ENCODE results near the gene FCER2. TPM values are rescaled to one million over a fixed set of nuclear protein-coding genes. Genes with fewer than 3 reads are reported as not detected.

FCER2 gene
- total and polyA plus RNA-seq, 7 experiments from 2014 or later: 0.32 to 3.8 (median 0.52) TPM; not detected in 2

GRCh38 chr19:7662657-7663056 is 39.3 kb downstream of the FCER2 start:
- Histone ChIP-seq H3K27me3 (ENCODE audit: control insufficient read depth in 2 of 2, insufficient read depth in 2 of 2, low read length in 2 of 2) (no peaks in the 10 kb centered on the region), H3K36me3 (ENCODE audit: control insufficient read depth in 2 of 3, insufficient read depth in 3 of 3, low read length in 3 of 3) (no peaks in the 10 kb centered on the region), H3K9me3 (ENCODE audit: control insufficient read depth in 2 of 3, low read length in 3 of 3) (no peaks in the 10 kb centered on the region), H3K27ac (ENCODE audit: low read depth, low read length) (no peak overlapping the region), H3K4me3 (ENCODE audit: low read length) (no peak overlapping the region), H3K4me1 (ENCODE audit: control insufficient read depth in 2 of 2, insufficient read depth in 2 of 2, low read length in 2 of 2) (peaks cover 0 to 9% of the 10 kb centered on the region in 2 donors)
- ATAC-seq: no peak
- intact Hi-C loops (cut with micrococcal nuclease): no loop called here
- no peak overlapping the region for H3K4me3 Mint-ChIP-seq
- ChIA-PET POLR2A (no interaction called here), CTCF (no interaction called here)
- peaks cover 0 to 1% (median 0%) of the 10 kb centered on the region in 11 donors for H3K9me3 Mint-ChIP-seq
- H3K27me3 Mint-ChIP-seq: peaks cover 0 to 6% (median 2%) of the 10 kb centered on the region in 5 donors
- DNase-seq: no peak
- peaks cover 5 to 10% (median 9%) of the 10 kb centered on the region in 7 donors for H3K4me1 Mint-ChIP-seq
- no peak overlapping the region for H3K27ac Mint-ChIP-seq
- no peaks in the 10 kb centered on the region for H3K36me3 Mint-ChIP-seq

GRCh38 chr19:7661744-7662538 is 40.0 kb downstream of the FCER2 start:
- H3K27me3 ChIP-seq (ENCODE audit: control insufficient read depth in 2 of 2, insufficient read depth in 2 of 2, low read length in 2 of 2): no peaks in the 10 kb centered on the region
- ATAC-seq: no peak
- POLR2A ChIA-PET: interaction anchor here (0.6 kb wide), 1 partner anchor 91 kb away, joined by 3 read pairs; no protein-coding TSS in a partner anchor
- CTCF ChIA-PET: interaction anchor here (0.6 kb wide), 1 partner anchor 440 kb away, joined by 3 read pairs; no protein-coding TSS in a partner anchor
- H3K9me3 Mint-ChIP-seq: peaks cover 0 to 1% (median 0%) of the 10 kb centered on the region in 11 donors
- H3K4me1 ChIP-seq (ENCODE audit: control insufficient read depth in 2 of 2, insufficient read depth in 2 of 2, low read length in 2 of 2): peaks cover 0 to 16% of the 10 kb centered on the region in 2 donors
- no peak overlapping the region for H3K27ac Mint-ChIP-seq
- no peak overlapping the region for H3K4me3 ChIP-seq (ENCODE audit: low read length)
- no peak overlapping the region for H3K27ac ChIP-seq (ENCODE audit: low read depth, low read length)
- H3K4me1 Mint-ChIP-seq: peaks cover 5 to 16% (median 15%) of the 10 kb centered on the region in 7 donors
- no peaks in the 10 kb centered on the region for H3K36me3 Mint-ChIP-seq
- peak overlapping the region in 2 of 10 donors; percentile 26 to 34 for H3K4me3 Mint-ChIP-seq
- peaks cover 0 to 3% (median 2%) of the 10 kb centered on the region in 5 donors for H3K27me3 Mint-ChIP-seq
- H3K9me3 ChIP-seq (ENCODE audit: control insufficient read depth in 2 of 3, low read length in 3 of 3): no peaks in the 10 kb centered on the region
- intact Hi-C loops (cut with micrococcal nuclease): no loop called here
- DNase-seq: no peak
- H3K36me3 ChIP-seq (ENCODE audit: control insufficient read depth in 2 of 3, insufficient read depth in 3 of 3, low read length in 3 of 3): no peaks in the 10 kb centered on the region

DNA sequence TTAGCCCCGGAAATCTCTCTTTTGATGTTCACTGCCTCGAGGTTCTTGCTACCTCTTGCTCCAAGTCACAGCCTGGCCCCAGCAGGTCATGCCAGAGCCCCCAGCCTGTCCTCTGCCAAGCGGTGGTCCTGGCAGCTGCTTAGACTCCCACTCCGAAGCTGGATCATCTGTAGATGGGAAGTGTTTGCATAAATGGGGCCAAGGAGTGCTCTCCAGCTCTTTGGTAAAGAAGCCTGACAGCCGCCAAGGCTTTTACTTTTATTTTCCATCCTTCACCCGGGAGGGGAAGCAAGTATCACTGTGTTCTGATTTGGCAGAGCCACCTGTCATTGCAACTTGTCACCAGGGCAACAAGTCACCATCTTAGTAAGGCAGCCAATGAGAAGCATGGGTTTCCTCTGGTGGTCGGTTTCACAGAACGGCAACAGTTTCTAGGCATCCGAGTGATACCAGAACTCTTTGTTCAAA is 43.7 kb downstream of the FCER2 start:
- Mint-ChIP-seq H3K36me3 (no peaks in the 10 kb centered on the region), H3K9me3 (peaks cover 0 to 1% (median 0%) of the 10 kb centered on the region in 11 donors), H3K4me3 (peak overlapping the region; percentile 54 to 84 (median 76)), H3K4me1 (peaks cover 5 to 19% (median 15%) of the 10 kb centered on the region in 7 donors), H3K27me3 (no peaks in the 10 kb centered on the region), H3K27ac (peak overlapping the region; percentile 64 to 91 (median 88))
- ChIA-PET CTCF (no interaction called here), POLR2A (interaction anchor here (1.0 to 1.5 kb wide), 4 partner anchors 10 to 157 kb away, joined by 3 to 6 read pairs (median 4); partner anchors contain the start of genes PET100 and TRAPPC5)
- Histone ChIP-seq H3K36me3 (ENCODE audit: control insufficient read depth in 2 of 3, insufficient read depth in 3 of 3, low read length in 3 of 3) (no peaks in the 10 kb centered on the region), H3K4me3 (ENCODE audit: low read length) (peak overlapping the region; percentile 59), H3K9me3 (ENCODE audit: control insufficient read depth in 2 of 3, low read length in 3 of 3) (no peaks in the 10 kb centered on the region), H3K27me3 (ENCODE audit: control insufficient read depth in 2 of 2, insufficient read depth in 2 of 2, low read length in 2 of 2) (no peaks in the 10 kb centered on the region), H3K27ac (ENCODE audit: low read depth, low read length) (peak overlapping the region; percentile 72), H3K4me1 (ENCODE audit: control insufficient read depth in 2 of 2, insufficient read depth in 2 of 2, low read length in 2 of 2) (peaks cover 0 to 16% of the 10 kb centered on the region in 2 donors)
- intact Hi-C loops (cut with micrococcal nuclease): no loop called here
- peak in 7 of 9 donors; percentile 48 to 72 (median 69) for DNase-seq
- ATAC-seq: peak; percentile 74

GRCh38 chr19:7657131-7657751 is 44.7 kb downstream of the FCER2 start:
- Mint-ChIP-seq H3K36me3 (peaks cover 0 to 2% (median 0%) of the 10 kb centered on the region in 5 donors), H3K4me1 (peaks cover 7 to 26% (median 20%) of the 10 kb centered on the region in 7 donors), H3K4me3 (peak overlapping the region in 8 of 10 donors; percentile 16 to 82 (median 59)), H3K27ac (peak overlapping the region in 5 of 9 donors; percentile 31 to 83 (median 64)), H3K9me3 (peaks cover 0 to 1% (median 0%) of the 10 kb centered on the region in 11 donors), H3K27me3 (no peaks in the 10 kb centered on the region)
- Histone ChIP-seq H3K4me3 (ENCODE audit: low read length) (no peak overlapping the region), H3K27ac (ENCODE audit: low read depth, low read length) (peak overlapping the region; percentile 72), H3K36me3 (ENCODE audit: control insufficient read depth in 2 of 3, insufficient read depth in 3 of 3, low read length in 3 of 3) (no peaks in the 10 kb centered on the region), H3K4me1 (ENCODE audit: control insufficient read depth in 2 of 2, insufficient read depth in 2 of 2, low read length in 2 of 2) (peaks cover 0 to 18% of the 10 kb centered on the region in 2 donors), H3K27me3 (ENCODE audit: control insufficient read depth in 2 of 2, insufficient read depth in 2 of 2, low read length in 2 of 2) (no peaks in the 10 kb centered on the region), H3K9me3 (ENCODE audit: control insufficient read depth in 2 of 3, low read length in 3 of 3) (no peaks in the 10 kb centered on the region)
- ATAC-seq: peak; percentile 66
- intact Hi-C loops (cut with micrococcal nuclease): no loop called here
- ChIA-PET POLR2A (interaction anchor here (0.6 to 1.5 kb wide), 4 partner anchors 9 to 260 kb away, joined by 3 to 6 read pairs (median 4); no protein-coding TSS in a partner anchor), CTCF (interaction anchor here (0.6 to 0.8 kb wide), 2 partner anchors 21 to 24 kb away, joined by 4 to 5 read pairs; partner anchors contain the start of gene TRAPPC5)
- peak in 1 of 9 donors; percentile 37 for DNase-seq

- peaks cover 0 to 21% of the 10 kb centered on the region in 2 donors for H3K4me1 ChIP-seq (ENCODE audit: control insufficient read depth in 2 of 2, insufficient read depth in 2 of 2, low read length in 2 of 2)
These were observed 46.4 kb downstream of the FCER2 start for GRCh38 chr19:7655581-7655980.

GRCh38 chr19:7654401-7654800 is 47.5 kb downstream of the FCER2 start:
- DNase-seq (no peak), ATAC-seq (no peak)
- POLR2A ChIA-PET: interaction anchor here (0.8 kb wide), 1 partner anchor 14 kb away, joined by 3 read pairs; no protein-coding TSS in a partner anchor
- H3K4me1 Mint-ChIP-seq: peaks cover 10 to 29% (median 24%) of the 10 kb centered on the region in 7 donors
- H3K27me3 ChIP-seq (ENCODE audit: control insufficient read depth in 2 of 2, insufficient read depth in 2 of 2, low read length in 2 of 2): no peaks in the 10 kb centered on the region
- H3K4me3 ChIP-seq (ENCODE audit: low read length): no peak overlapping the region
- H3K4me1 ChIP-seq (ENCODE audit: control insufficient read depth in 2 of 2, insufficient read depth in 2 of 2, low read length in 2 of 2): peaks cover 0 to 21% of the 10 kb centered on the region in 2 donors
- no peak overlapping the region for H3K27ac Mint-ChIP-seq
- H3K9me3 Mint-ChIP-seq: peaks cover 0 to 1% (median 0%) of the 10 kb centered on the region in 11 donors
- no peaks in the 10 kb centered on the region for H3K36me3 ChIP-seq (ENCODE audit: control insufficient read depth in 2 of 3, insufficient read depth in 3 of 3, low read length in 3 of 3)
- peaks cover 0 to 2% (median 0%) of the 10 kb centered on the region in 5 donors for H3K36me3 Mint-ChIP-seq
- H3K9me3 ChIP-seq (ENCODE audit: control insufficient read depth in 2 of 3, low read length in 3 of 3): no peaks in the 10 kb centered on the region
- H3K27me3 Mint-ChIP-seq: peaks cover 0 to 6% (median 0%) of the 10 kb centered on the region in 5 donors
- intact Hi-C loops (cut with micrococcal nuclease): no loop called here
- CTCF ChIA-PET: interaction anchor here (0.6 to 3.0 kb wide), 2 partner anchors 140 to 145 kb away, joined by 5 to 11 read pairs; no protein-coding TSS in a partner anchor
- no peak overlapping the region for H3K27ac ChIP-seq (ENCODE audit: low read depth, low read length)
- H3K4me3 Mint-ChIP-seq: no peak overlapping the region

More at GRCh38 chr19:7655581-7655980, 46.4 kb downstream of the FCER2 start:
- Histone ChIP-seq H3K4me3 (ENCODE audit: low read length) (no peak overlapping the region), H3K27me3 (ENCODE audit: control insufficient read depth in 2 of 2, insufficient read depth in 2 of 2, low read length in 2 of 2) (no peaks in the 10 kb centered on the region), H3K27ac (ENCODE audit: low read depth, low read length) (no peak overlapping the region), H3K36me3 (ENCODE audit: control insufficient read depth in 2 of 3, insufficient read depth in 3 of 3, low read length in 3 of 3) (no peaks in the 10 kb centered on the region), H3K9me3 (ENCODE audit: control insufficient read depth in 2 of 3, low read length in 3 of 3) (no peaks in the 10 kb centered on the region)
- Mint-ChIP-seq H3K27me3 (peaks cover 0 to 3% (median 0%) of the 10 kb centered on the region in 5 donors), H3K36me3 (peaks cover 0 to 2% (median 0%) of the 10 kb centered on the region in 5 donors), H3K4me3 (no peak overlapping the region), H3K27ac (peak overlapping the region in 1 of 9 donors; percentile 77), H3K9me3 (peaks cover 0 to 1% (median 0%) of the 10 kb centered on the region in 11 donors), H3K4me1 (peaks cover 10 to 29% (median 24%) of the 10 kb centered on the region in 7 donors)
- intact Hi-C loops (cut with micrococcal nuclease): no loop called here
- no peak for DNase-seq
- ChIA-PET CTCF (interaction anchor here (0.8 to 3.0 kb wide), 3 partner anchors 19 to 144 kb away, joined by 4 to 11 read pairs (median 6); partner anchors contain the start of gene TRAPPC5), POLR2A (interaction anchor here (1.2 kb wide), 1 partner anchor 13 kb away, joined by 4 read pairs; no protein-coding TSS in a partner anchor)
- ATAC-seq: peak; percentile 34

Measured in naive thymus-derived CD4-positive, alpha-beta T cell (primary cell).